AG09309 (cell line): ENCODE results near the gene SLC1A7.
A peak's percentile ranks its signal among the peaks of the same experiment; 100 is the strongest.

Source experiments
- DNase-seq: peaks from one replicate; pipeline ENCODE4 v3.0.0-alpha.2; 2010; ENCODE audit warnings: low read depth
- H3K4me3 ChIP-seq: 2 replicates; pipeline ENCODE4 v1.5.1; 2011; ENCODE audit warnings: mild to moderate bottlenecking, low read depth, low read length, moderate library complexity; ENCODE audit not compliant: control insufficient read depth
- CTCF ChIP-seq: IDR thresholded peaks from 2 replicates; pipeline ENCODE4 v1.5.1; 2011; ENCODE audit warnings: mild to moderate bottlenecking, low read depth, low read length, inconsistent platforms; ENCODE audit not compliant: insufficient read depth, control insufficient read depth; ENCODE audit errors: missing control alignments

SLC1A7 gene

GRCh38 chr1:53108646-53109580 is 33.5 kb downstream of the SLC1A7 start:
- TF ChIP-seq CTCF: no peak
- no peak overlapping the region for H3K4me3 ChIP-seq
- DNase-seq: peak; percentile 59

DNA sequence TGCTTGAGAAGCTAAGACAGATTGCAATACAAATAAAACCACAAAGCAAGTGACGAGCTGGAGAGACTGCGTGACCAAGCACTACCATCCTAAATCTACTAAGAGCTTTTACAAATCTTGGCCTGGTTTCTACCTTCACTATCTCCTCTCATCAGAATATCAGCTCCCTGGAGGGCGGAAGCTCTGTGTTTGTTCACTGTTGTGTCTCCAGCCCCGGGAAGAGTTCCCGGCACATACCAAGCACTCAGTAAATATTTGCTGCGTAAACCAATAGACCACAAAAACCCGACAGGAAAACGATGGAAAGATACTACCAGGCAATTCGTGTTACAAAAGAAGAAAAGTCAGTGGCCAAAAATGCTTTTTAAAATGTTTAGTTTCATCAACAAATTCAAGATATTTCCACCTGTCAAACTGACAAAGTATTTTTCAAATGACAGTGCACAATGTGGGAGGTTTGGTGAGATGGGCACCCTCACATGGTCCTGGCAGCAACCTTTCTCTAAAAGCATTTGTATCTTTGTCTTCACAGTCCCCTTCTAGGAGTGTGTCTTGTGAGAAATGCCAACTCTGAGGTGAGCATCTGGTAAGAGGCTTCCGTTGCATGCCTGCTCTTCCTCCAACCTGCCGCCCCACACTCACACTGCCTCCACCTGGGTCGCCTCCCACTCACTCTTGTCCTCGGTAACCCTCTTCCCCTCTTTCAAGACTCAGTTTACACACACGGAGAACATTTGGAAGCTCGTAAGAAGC is 34.7 kb downstream of the SLC1A7 start:
- H3K4me3 ChIP-seq: no peak overlapping the region
- TF ChIP-seq CTCF: no peak
- peak; percentile 96 for DNase-seq

- no peak overlapping the region for H3K4me3 ChIP-seq
These were observed 35.3 kb downstream of the SLC1A7 start for GRCh38 chr1:53107090-53107489.

GRCh38 chr1:53104289-53104913 is 38.0 kb downstream of the SLC1A7 start:
- no peak overlapping the region for H3K4me3 ChIP-seq
- no peak for TF ChIP-seq CTCF
- no peak for DNase-seq

More at GRCh38 chr1:53107090-53107489, 35.3 kb downstream of the SLC1A7 start:
- no peak for TF ChIP-seq CTCF
- no peak for DNase-seq

- no peak for DNase-seq
- H3K4me3 ChIP-seq: no peak overlapping the region
- TF ChIP-seq CTCF: no peak
These were observed 47.9 kb downstream of the SLC1A7 start for GRCh38 chr1:53094533-53094919.

DNA sequence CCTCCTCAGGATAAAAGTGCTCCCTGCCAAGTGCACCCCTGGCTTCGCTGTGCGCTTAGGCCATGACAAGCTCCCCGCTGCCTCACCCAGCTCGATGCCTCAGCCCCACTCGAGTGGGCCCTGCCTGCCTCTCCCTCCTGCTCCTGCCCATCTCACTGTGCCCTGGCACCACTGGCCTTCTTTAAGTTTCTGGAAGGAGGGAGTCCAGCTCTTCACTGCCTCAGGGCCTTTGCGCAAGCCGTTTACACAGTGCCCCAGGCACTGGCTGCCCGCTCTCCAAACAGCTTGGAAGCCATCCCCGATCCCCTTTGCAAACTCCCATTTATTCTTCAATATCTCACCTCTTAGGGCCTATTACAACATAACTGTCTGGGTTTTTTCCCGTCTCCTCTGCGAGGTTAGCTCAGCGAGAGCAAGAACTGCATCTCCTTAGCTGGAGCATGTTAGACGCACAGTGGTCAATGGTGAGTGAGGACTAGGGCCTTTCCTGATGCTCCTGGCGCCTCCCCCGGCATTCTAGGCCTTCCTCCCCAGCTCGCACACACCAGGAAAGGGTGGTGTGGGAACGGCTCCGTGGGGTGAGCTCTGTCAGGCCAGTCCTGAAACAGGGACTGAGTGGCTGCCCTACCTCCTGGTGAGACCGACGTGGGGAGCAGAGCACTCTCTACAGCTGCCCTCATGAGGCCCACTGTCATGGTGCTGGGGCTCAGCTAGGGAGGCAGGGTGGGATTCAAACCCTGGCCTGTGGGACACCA is 48.5 kb downstream of the SLC1A7 start:
- DNase-seq: no peak
- no peak overlapping the region for H3K4me3 ChIP-seq
- TF ChIP-seq CTCF: no peak
